ENCODE data around the gene MRNIP. TPM values are rescaled to one million over a fixed set of nuclear protein-coding genes. Genes with fewer than 3 reads are reported as not detected.

Gene MRNIP
- total RNA-seq, 3 donors from 2014 or later (not counting 1 experiment from before 2014, with no cell fraction given) = 19.7 to 40.2 (median 25.4) TPM

DNA sequence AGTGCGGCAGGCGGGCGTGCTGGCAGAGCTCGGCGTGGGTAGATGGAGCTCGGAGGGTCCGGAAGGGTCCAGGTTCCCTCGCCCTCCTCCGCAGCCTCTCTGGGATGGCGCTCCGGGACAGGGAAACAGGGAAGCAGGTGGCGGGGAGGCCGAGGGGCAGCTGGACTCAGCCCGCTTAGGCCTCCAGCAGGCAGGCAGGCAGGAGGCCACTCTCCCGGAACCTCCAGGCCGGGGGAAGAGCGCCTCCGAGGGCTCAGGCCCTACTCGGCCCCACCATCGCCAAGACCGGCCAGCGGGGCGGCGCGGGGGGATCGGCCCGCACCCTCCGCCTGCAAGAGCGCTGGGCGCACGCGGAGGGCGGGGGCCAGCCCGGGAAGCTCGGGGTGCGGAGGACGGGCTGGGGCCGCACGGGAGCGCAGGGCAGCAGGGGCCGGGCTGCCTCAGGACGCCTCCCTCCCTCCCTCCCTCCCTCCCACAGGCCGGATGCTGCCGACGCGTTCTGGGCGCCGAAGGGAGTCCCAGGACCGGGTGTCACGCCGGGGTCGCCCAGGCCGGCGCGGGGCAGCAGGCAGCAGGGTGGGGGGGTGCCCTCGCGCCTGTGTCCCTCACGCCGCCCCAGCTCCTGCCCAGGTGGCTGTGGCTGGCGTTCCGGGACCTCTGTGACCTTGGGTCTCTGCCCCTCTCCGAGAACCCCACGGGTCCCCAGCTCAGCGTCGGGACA is 52.9 kb downstream of the MRNIP start:
- intact Hi-C loops (cut with micrococcal nuclease) = loop anchor here (2.0 kb wide), 1 partner anchor 15 kb away; the partner anchor contains the start of gene SQSTM1
- peak; percentile 44 to 61 (median 48) for ATAC-seq

DNA sequence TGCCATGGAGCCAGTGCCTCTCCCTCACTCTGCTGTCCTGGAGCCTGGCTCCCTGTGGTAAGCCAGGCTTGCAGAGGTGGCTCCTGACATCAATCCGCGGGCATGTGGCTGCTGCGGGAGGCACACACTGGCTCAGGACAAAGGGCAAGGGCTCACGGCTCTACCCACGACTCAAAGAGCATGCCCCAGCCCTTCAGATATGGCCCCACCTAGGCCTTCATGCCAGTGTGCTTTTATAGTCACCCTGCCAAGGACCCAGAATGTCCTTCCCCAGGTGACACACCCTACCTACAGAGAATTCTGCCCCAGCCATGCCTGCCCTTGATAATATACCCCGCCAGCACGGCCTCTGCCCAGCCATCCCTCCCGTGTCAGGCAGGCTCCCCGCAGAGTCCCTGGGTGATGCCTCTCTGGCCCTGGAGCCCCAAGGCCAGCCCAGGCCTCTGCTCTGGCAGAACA is 53.5 kb downstream of the MRNIP start:
- H3K27ac Mint-ChIP-seq = peak overlapping the region; percentile 62 to 82
- Histone ChIP-seq H3K36me3 (ENCODE audit: control insufficient read depth, insufficient read depth, low read length) (no peaks in the 10 kb centered on the region), H3K4me3 (ENCODE audit: low read length) (peak overlapping the region; percentile 32), H3K4me1 (ENCODE audit: control insufficient read depth, insufficient read depth, low read length) (peaks cover 40% of the 10 kb centered on the region), H3K9me3 (ENCODE audit: control insufficient read depth, insufficient read depth, low read length) (no peaks in the 10 kb centered on the region), H3K27me3 (ENCODE audit: control insufficient read depth, insufficient read depth, low read length) (no peaks in the 10 kb centered on the region), H3K27ac (ENCODE audit: low read length) (peak overlapping the region; percentile 37)
- intact Hi-C loops (cut with micrococcal nuclease) = no loop called here
- TF ChIP-seq, protein P1, sequence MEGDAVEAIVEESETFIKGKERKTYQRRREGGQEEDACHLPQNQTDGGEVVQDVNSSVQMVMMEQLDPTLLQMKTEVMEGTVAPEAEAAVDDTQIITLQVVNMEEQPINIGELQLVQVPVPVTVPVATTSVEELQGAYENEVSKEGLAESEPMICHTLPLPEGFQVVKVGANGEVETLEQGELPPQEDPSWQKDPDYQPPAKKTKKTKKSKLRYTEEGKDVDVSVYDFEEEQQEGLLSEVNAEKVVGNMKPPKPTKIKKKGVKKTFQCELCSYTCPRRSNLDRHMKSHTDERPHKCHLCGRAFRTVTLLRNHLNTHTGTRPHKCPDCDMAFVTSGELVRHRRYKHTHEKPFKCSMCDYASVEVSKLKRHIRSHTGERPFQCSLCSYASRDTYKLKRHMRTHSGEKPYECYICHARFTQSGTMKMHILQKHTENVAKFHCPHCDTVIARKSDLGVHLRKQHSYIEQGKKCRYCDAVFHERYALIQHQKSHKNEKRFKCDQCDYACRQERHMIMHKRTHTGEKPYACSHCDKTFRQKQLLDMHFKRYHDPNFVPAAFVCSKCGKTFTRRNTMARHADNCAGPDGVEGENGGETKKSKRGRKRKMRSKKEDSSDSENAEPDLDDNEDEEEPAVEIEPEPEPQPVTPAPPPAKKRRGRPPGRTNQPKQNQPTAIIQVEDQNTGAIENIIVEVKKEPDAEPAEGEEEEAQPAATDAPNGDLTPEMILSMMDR (IDR thresholded peaks at IDR 0.05) = no peak
- no peak for ATAC-seq
- H3K4me1 Mint-ChIP-seq = peaks cover 13 to 29% of the 10 kb centered on the region in 2 donors
- H3K36me3 Mint-ChIP-seq = no peaks in the 10 kb centered on the region
- DNase-seq = peak; percentile 15 to 17
- H3K9me3 Mint-ChIP-seq = no peaks in the 10 kb centered on the region
- WGBS (ENCODE audit: insufficient coverage) = 86% methylated on average over 9 of the region's 9 CpGs
- no peaks in the 10 kb centered on the region for H3K27me3 Mint-ChIP-seq (ENCODE audit: low read depth in 2 of 2)
- H3K4me3 Mint-ChIP-seq = peak overlapping the region; percentile 86

More for the DNA sequence above, 52.9 kb downstream of the MRNIP start:
- Histone ChIP-seq H3K36me3 (ENCODE audit: control insufficient read depth, insufficient read depth, low read length) (no peaks in the 10 kb centered on the region), H3K9me3 (ENCODE audit: control insufficient read depth, insufficient read depth, low read length) (no peaks in the 10 kb centered on the region), H3K27me3 (ENCODE audit: control insufficient read depth, insufficient read depth, low read length) (no peaks in the 10 kb centered on the region), H3K4me3 (ENCODE audit: low read length) (peak overlapping the region; percentile 58), H3K27ac (ENCODE audit: low read length) (peak overlapping the region; percentile 76), H3K4me1 (ENCODE audit: control insufficient read depth, insufficient read depth, low read length) (peaks cover 40% of the 10 kb centered on the region)
- H3K36me3 Mint-ChIP-seq = no peaks in the 10 kb centered on the region
- DNase-seq = peak; percentile 48 to 61
- peaks cover 13 to 29% of the 10 kb centered on the region in 2 donors for H3K4me1 Mint-ChIP-seq
- WGBS (ENCODE audit: insufficient coverage) = 13% methylated on average over 65 of the region's 65 CpGs
- H3K27me3 Mint-ChIP-seq (ENCODE audit: low read depth in 2 of 2) = no peaks in the 10 kb centered on the region
- H3K4me3 Mint-ChIP-seq = peak overlapping the region; percentile 86
- H3K9me3 Mint-ChIP-seq = no peaks in the 10 kb centered on the region
- TF ChIP-seq, protein P1 (IDR thresholded peaks at IDR 0.05) = no peak
- H3K27ac Mint-ChIP-seq = peak overlapping the region; percentile 62 to 82

DNA sequence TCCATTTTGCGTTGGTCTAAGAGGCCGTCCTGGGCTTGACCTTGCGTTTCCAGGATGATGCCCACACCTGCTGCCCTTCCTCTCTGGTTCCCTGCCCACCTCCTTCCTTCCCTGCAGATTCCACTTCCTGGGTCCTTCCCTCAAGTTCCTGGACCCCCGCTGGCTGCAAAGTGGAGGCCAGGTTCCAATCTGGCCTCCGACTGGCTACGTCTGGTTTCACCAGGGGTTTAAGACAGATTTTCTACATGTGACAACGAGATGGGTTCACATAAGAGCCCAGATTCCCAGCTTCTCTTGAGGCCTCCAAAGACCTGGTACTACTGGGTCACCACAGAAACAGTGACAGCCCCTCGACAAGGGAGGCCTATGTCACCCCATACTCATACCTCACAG is 54.1 kb downstream of the MRNIP start:
- TF ChIP-seq, protein P1 (IDR thresholded peaks at IDR 0.05) = no peak
- DNase-seq = no peak
- Histone ChIP-seq H3K4me3 (ENCODE audit: low read length) (no peak overlapping the region), H3K27me3 (ENCODE audit: control insufficient read depth, insufficient read depth, low read length) (no peaks in the 10 kb centered on the region), H3K36me3 (ENCODE audit: control insufficient read depth, insufficient read depth, low read length) (no peaks in the 10 kb centered on the region), H3K4me1 (ENCODE audit: control insufficient read depth, insufficient read depth, low read length) (peaks cover 40% of the 10 kb centered on the region), H3K27ac (ENCODE audit: low read length) (no peak overlapping the region), H3K9me3 (ENCODE audit: control insufficient read depth, insufficient read depth, low read length) (no peaks in the 10 kb centered on the region)
- Mint-ChIP-seq H3K36me3 (no peaks in the 10 kb centered on the region), H3K27ac (peak overlapping the region in 1 of 2 donors; percentile 82), H3K27me3 (ENCODE audit: low read depth in 2 of 2) (no peaks in the 10 kb centered on the region), H3K4me3 (peak overlapping the region; percentile 86), H3K4me1 (peaks cover 13 to 29% of the 10 kb centered on the region in 2 donors), H3K9me3 (no peaks in the 10 kb centered on the region)
- 90% methylated on average over 8 of the region's 8 CpGs for WGBS (ENCODE audit: insufficient coverage)
- intact Hi-C loops (cut with micrococcal nuclease) = no loop called here
- ATAC-seq = no peak
